Measurements from ENCODE around the gene UCK2.
A peak's percentile ranks its signal among the peaks of the same experiment; 100 is the strongest.

UCK2 gene

DNA sequence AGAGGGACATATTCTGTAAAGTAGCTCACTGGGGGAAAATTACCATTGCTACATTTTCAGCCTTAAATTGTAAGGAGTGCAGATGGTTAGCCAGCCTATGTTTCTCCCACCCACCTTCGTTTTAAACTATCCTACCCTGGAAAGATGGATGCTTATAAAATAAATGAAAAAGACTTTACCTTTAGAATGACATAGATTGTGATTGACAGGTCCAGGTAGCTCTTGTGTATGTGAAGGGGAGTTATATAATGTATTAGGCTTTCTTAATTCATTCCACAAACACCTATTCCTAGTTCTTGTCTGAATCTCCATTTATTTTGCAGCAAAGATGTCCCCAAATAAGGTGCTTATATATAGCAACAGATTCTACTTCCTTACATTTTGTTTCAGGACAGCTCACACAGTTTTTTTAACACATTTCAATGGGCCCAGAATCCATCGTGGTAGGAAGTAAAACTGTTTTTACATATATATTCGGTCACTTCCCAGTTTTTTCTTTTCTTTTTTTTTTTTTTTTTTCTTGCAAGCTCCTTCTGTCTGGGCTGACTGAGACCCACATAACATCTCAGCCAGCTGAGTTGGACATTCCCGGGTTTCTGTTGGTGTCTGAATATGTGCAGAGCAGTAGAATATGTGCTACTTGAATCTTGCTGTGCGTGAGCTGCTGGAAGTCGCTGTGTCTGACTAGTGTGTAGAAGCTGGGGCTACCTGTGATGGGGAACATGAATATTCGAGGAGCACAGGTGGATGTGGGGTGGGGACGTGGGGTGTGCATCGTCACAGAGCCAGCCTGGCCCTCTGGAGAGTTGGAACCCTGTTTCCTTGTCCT, 27.8 kb downstream of the UCK2 start:
- H3K4me3 ChIP-seq (ENCODE audit: low read length), result no peak overlapping the region
- no peak for TF ChIP-seq ZNF274 (IDR thresholded peaks at IDR 0.05; ENCODE audit: low read depth, low read length)

DNA sequence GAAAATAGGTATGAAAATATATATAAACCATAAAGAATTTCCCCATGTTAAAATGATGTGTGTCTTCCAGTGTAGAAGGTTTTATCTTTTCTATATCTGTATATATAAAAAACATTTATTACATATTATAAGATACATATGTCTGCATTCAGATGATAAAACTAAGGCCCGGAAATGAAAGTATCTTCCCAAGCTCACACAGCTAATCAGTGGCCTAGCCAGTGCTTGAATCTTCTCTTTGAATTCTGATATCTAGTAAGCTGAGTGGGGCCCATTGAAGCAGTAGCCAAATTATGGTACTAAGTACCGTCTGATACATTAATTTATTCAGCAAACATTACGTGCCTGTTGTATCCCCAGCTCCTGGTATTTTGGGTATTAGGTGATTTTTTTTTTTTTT, 28.6 kb downstream of the UCK2 start:
- no peak for TF ChIP-seq ZNF274 (IDR thresholded peaks at IDR 0.05; ENCODE audit: low read depth, low read length)
- no peak overlapping the region for H3K4me3 ChIP-seq (ENCODE audit: low read length)

DNA sequence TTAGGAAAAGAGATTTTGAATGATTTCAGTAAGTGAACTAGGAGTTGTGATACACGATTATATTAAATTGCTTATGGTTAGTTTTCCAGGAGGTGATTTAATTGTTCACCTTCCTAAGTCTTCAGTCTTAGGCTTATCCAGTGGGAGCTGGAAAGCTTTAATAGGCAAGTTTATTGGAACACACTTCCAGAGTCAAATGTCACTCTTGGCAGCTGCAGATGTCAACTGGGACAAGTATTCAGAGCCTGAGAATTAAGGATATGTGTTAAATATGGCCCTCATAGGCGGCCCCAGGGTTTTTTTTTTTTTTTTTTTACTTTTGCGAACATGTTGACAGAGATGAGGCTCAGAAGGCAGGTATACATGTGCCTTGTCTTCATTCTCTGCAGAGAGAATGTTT, 29.2 kb downstream of the UCK2 start:
- TF ChIP-seq ZNF274 (IDR thresholded peaks at IDR 0.05; ENCODE audit: low read depth, low read length), result no peak
- peak overlapping the region; percentile 35; the same call in 1 of the 2 replicates for H3K4me3 ChIP-seq (ENCODE audit: low read length)

DNA sequence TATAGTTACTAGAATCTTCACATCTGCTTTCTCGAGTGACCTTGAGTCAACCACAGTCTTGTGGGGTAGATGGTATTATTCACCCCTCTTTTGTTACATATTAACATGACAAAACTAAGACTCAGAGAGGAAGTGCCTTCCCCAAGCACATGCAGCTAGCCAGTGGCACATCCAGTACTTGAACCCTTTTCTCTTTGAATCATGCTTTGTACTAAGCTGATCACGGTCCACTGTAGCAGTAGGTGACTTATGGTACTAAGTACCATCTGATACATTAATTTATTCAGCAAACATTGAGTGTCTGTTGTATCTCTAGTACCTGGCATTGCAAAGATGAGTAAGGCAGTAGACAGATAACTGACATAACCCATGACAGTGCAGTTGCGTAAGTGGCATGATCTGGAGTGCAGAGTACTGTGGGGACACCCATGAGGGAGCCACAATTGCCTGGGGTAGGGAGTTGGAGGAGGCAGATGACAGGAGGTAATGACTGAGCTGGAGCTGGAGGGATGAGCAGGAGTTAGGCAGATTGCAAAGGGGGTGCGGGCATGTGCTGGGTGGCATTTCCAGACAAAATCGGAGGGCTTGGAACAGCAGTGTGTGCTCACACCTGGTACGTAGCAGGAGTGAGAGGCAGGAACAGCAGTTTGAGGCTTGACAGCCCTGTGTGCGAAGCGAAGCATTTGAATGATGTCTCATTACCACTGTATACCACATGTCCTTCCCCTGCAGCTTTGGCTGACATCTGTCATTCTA, 29.8 kb downstream of the UCK2 start:
- H3K4me3 ChIP-seq (ENCODE audit: low read length), result peak overlapping the region; percentile 35; the same call in 1 of the 2 replicates
- TF ChIP-seq ZNF274 (IDR thresholded peaks at IDR 0.05; ENCODE audit: low read depth, low read length), result no peak

GRCh38 chr1:165858364-165858823, 31.0 kb downstream of the UCK2 start:
- no peak overlapping the region for H3K4me3 ChIP-seq (ENCODE audit: low read length)
- TF ChIP-seq ZNF274 (IDR thresholded peaks at IDR 0.05; ENCODE audit: low read depth, low read length), result no peak

DNA sequence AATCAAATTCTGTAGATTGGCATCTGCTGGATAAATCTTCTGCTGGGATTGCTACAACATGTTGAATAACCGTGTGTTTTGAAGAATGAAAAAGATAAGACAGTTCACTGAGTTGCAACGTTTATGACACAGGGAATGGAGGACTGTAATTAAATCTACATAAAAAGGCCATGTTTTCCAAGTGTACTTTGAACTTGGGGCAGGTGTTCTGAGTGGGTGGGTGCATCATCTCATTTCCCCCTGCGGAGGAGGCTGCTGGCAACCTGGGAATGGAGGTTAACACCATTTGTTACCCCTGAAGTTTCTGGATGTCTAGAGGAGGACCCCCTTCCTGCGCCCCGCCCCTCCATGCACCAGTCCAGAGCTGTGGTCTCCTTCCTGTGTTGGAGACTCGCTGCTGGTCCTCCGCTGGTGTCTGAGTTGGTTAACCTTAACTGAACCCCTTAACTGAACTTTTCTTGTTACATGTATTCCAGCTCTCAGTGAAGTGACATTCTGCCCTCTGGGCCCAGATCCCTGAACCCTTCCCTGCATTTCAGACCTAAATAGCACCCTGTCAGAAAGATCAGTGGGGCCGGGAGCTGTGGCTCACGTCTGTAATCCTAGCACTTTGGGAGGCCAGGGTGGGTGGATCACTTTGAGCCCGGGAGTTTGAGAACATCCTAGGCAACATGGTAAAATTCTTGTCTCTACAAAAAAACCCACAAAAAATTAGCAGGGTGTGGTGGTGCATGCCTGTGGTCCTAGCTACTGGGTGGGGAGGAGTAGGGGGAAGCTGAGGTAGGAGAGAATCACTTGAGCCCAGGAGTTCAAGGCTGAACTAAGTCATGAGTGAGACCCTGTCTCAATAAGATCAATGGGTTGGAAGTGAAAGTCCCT, 31.8 kb downstream of the UCK2 start:
- TF ChIP-seq ZNF274 (IDR thresholded peaks at IDR 0.05; ENCODE audit: low read depth, low read length), result no peak
- no peak overlapping the region for H3K4me3 ChIP-seq (ENCODE audit: low read length)

GRCh38 chr1:165860065-165860464, 32.7 kb downstream of the UCK2 start:
- no peak for TF ChIP-seq ZNF274 (IDR thresholded peaks at IDR 0.05; ENCODE audit: low read depth, low read length)
- H3K4me3 ChIP-seq (ENCODE audit: low read length), result no peak overlapping the region

DNA sequence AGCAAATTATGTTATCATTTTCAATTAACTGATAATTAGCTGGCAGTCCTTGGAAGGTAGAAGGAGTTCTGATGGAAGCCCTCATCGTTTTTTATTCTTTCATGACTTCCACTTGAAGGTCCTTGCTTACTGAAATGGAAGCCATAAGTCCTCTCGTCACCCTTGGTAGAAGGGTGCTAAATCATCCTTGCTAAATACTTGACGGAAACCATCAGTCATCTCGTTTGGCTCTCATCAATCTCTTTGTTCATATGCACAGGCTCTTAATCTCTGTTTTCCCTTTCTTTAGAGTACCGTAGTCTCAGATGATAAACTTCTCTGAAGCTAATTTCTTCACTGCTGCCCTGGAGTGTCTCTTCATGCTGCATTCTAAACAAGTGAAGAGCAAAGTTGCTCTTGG, 34.5 kb downstream of the UCK2 start:
- TF ChIP-seq ZNF274 (IDR thresholded peaks at IDR 0.05; ENCODE audit: low read depth, low read length), result no peak
- H3K4me3 ChIP-seq (ENCODE audit: low read length), result no peak overlapping the region; the same call in 1 of the 2 replicates

- H3K4me3 ChIP-seq (ENCODE audit: low read length), result peak overlapping the region; percentile 22; the same call in 1 of the 2 replicates
- no peak for TF ChIP-seq ZNF274 (IDR thresholded peaks at IDR 0.05; ENCODE audit: low read depth, low read length)
Observed at GRCh38 chr1:165862448-165862847, 35.0 kb downstream of the UCK2 start.

GRCh38 chr1:165863346-165863745, 35.9 kb downstream of the UCK2 start:
- no peak for TF ChIP-seq ZNF274 (IDR thresholded peaks at IDR 0.05; ENCODE audit: low read depth, low read length)
- no peak overlapping the region for H3K4me3 ChIP-seq (ENCODE audit: low read length)

GRCh38 chr1:165865633-165866340, 38.4 kb downstream of the UCK2 start:
- no peak for TF ChIP-seq ZNF274 (IDR thresholded peaks at IDR 0.05; ENCODE audit: low read depth, low read length)

DNA sequence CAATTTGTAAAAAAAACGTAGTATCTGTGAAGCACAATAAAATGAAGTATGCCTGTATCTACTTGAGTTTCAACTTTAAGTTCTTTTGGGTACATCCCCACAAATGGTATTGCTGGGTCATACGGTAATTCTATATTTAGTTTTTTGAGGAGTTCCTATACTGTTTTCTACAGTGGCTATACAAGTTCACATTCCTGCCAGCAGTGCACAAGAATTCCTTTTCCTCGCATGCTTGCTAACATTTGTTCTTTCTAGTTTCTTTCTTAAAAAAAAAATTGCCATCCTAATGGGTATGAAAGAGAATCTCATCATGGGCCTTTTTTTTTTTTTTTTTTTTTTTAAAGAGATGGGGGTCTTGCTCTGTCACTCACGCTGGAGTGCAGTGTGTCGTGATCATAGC, 41.9 kb downstream of the UCK2 start:
- no peak for TF ChIP-seq ZNF274 (IDR thresholded peaks at IDR 0.05; ENCODE audit: low read depth, low read length)
- no peak overlapping the region for H3K4me3 ChIP-seq (ENCODE audit: low read length)

More at GRCh38 chr1:165865633-165866340, 38.4 kb downstream of the UCK2 start:
- no peak overlapping the region for H3K4me3 ChIP-seq (ENCODE audit: low read length)

DNA sequence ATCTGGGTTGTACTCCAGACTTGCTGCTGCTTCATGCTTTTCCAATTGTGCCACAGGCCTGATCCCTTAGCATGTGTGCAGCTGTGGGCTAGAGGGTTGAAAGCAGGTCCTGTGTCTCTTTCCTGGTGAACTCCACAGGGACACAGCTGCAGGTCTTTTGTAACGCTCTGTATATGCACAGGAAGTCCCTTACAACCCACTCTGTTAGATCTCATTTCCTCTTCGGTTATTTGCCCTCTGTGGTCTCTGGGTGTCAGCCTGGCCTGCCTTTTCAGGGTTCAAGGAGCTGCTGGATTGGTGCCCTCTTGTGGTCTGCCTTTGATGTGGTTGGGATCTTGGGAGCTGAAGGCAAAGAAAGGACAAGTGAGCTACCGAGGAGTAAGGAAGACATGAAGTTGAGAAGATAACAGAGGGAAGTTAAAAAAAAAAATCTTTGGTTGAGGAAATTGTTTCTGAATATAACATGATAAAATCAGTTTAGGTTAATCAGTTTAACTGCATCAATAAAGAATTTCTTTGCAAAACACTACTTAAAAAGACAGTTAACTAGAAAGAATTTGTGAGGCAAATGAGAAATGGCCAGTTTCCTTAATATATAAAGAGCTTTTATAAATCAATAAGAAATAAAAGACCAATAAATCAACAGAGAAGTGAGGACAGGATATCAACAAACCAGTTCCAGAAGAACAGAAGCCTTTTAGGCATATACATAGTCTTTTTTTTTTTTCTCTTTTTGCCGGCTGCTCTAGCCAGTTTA, 44.1 kb downstream of the UCK2 start:
- no peak overlapping the region for H3K4me3 ChIP-seq (ENCODE audit: low read length)

More for the DNA sequence above, 44.1 kb downstream of the UCK2 start:
- no peak for TF ChIP-seq ZNF274 (IDR thresholded peaks at IDR 0.05; ENCODE audit: low read depth, low read length)
